Mucosa of gallbladder (tissue), 1 donor: Measurements from ENCODE around the gene WWOX. TPM values are rescaled to one million over a fixed set of nuclear protein-coding genes. Genes with fewer than 3 reads are reported as not detected.

Experiments
- DNase-seq: peaks from one replicate; pipeline ENCODE4 v3.0.0-alpha.2; 2020; ENCODE audit warnings: low spot score
- total RNA-seq: library from RNA; stranded (reverse); gene quantifications from one replicate; pipeline ENCODE4 v1.2.1, GENCODE V29; 2021
- donor health status: DM: no; HTN: no; CAD: no.

Gene WWOX
- total RNA-seq, 1 donor from 2014 or later = 28.2 TPM

DNA sequence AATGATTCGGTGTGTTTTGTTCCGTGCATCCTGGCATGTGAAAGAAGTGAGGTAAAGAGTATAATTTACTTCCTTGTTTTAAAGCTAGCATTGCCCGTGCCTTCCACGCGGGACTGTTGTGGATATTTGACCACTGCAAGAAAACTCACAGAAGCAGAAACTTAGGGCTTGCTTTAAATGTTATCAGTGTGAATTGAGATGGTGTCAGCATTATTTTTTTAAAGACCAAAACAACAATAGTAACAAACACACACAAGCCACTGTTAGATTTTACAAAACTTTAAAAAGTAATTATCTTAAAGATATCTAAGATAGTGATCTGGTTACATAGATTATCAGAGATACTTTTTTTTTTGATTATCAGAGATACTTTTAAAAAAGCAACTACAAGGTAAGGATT lies 47.4 kb downstream of the WWOX start:
- no peak for DNase-seq

GRCh38 chr16:78147911-78148401 lies 48.5 kb downstream of the WWOX start:
- no peak for DNase-seq

- no peak for DNase-seq
Observed at GRCh38 chr16:78150233-78150632, 50.8 kb downstream of the WWOX start.

- no peak for DNase-seq
Observed at GRCh38 chr16:78154729-78155461, 55.4 kb downstream of the WWOX start.

- no peak for DNase-seq
Observed at GRCh38 chr16:78155791-78156345, 56.4 kb downstream of the WWOX start.

DNA sequence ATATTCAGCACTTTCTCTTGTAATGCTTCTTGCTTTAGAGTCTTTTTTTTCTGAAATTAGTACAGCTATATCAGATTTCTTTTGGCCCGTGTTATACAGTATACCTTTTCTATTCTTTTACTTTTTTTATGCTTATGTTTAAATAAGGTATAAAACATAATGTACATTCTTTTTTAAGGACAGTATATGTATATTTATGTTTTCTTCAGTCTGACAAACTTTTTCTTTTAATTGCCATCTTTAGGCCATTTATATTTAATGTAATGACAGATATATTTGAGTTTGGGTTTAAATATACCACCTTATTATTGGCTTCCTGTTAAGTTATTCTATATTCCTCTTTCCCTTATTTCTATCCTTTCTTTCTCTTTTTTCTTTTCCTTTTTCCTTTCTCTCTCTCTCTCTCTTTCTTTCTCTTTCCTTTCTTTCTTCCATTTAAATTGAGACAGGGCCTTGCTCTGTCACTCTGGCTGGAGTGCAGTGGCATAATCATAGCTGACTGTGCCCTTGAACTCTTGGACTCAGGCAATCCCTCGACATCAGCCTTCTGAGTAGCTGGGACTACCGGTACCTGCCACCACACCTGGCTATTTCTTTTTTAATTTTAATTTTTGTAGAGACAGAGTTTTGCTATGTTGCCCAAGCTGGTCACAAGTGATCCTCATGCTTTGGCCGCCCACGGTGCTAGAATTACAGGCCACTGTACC lies 61.7 kb downstream of the WWOX start:
- no peak for DNase-seq

GRCh38 chr16:78163772-78164670 lies 64.6 kb downstream of the WWOX start:
- DNase-seq = no peak

DNA sequence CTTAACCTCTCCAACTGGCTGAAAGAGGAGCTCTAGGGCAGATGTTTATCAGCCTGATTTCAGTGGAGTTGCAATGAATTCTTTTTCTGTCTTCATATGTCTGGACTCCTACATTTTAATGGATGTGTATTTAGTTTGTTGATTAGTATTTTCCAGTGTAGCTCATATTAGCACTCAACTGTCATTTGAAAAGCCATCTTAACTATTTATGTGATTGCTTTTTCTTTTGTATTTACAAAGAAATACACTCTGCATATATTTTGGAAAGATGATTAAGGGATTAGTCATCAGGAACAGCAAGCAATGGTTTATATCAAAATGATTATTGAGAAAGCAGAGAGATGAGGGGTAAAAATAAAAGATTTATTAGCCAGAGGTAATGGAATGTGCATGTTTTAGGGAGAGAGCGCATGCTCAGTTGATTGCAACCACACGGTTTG lies 71.1 kb downstream of the WWOX start:
- DNase-seq = no peak

GRCh38 chr16:78175287-78175686 lies 75.8 kb downstream of the WWOX start:
- DNase-seq = no peak

DNA sequence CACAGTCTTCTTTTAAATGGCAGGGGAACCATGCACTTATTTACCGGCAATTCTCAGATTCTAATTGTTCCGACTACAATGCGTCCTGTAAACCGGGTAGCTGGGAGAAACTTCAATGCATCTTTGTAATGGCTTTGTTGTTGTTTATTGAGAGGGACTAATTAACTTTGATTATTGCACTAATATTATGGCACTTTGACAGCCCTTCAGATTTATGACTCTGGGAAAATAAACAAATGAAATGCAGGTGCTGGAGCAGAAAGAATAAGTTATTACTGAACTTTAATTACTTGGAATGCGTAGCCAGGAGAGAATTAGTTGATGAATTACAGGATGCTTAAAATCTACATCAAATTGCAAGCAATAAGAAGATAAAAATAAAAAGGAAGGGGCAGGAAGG lies 77.0 kb downstream of the WWOX start:
- DNase-seq = no peak

DNA sequence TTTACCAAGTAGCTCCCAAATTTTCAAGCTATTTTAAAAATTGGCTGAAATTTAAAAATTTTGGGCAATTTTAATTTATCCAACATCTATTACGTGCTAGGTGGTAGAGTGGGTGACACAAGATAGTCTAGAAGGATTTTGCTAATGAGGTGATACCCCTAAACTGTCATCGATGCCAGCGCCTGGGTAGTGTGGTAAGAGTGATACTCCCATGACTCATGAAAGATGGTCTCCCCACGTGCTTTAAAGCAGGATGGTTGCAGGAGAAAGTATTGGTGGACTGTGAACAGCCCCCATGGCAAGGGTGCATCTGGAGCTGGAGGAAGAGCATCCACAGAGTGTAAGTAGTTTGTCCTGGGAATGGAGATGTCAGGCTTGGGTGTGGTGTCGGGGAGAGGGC lies 77.8 kb downstream of the WWOX start:
- DNase-seq = no peak

- no peak for DNase-seq
Observed at GRCh38 chr16:78177987-78178386, 78.5 kb downstream of the WWOX start.

DNA sequence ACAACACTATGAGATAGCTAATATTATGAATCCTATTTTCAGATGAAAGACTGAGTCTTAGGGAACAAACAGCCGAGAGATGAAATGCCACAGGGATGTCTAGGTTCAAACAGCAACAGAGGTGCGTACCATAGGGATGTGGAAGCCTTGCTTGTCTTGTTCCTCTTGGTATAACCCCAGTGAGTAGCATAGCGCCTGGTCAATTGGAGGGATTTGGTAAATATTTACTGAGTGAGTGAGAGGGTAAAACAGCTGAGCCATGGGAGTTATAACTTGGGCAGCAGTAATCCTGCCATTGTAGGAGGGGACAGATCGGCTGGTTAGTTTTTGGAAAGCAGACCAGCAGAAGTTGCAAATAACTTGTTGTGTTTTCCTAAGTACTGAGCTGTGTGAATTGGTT lies 80.2 kb downstream of the WWOX start:
- DNase-seq = no peak

- DNase-seq = no peak
Observed at GRCh38 chr16:78180349-78180748, 80.9 kb downstream of the WWOX start.

DNA sequence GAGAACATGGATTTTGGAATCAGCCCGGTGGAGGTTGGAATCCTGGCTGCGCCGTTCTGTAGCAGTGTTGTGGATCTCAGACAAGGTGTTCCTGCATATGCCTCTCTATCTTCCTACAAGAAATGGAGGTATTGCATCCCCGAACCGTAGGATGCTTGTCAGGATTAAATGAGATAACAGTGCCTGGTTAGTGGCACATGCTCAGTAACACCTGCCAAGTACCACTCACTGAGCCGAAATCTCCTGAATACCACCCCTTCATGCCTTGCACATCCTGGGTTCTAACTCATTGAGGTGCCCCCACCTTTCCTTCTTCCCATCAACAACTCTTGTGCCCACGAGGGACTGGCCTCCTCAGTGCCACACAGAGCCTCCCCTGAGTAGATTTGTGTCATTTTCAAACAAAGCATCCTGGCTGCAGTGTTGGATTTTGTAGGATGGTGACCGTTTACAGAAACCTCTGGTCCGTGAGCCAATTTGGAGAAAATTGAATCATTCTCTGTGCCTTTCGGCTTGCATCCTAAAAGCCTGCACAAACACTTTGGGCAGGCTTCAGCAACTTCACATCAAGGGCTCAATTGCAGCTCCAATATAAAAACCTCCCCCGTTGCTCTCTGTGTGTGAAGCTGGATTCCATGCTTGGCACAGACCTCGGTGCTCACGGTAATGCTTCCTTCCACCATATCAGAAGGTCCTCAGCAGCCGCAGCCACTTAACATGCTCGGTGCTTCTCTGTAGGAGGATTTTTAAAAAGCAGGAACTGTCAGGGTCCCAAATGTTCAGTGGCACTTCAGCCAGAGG lies 84.2 kb downstream of the WWOX start:
- DNase-seq = no peak

DNA sequence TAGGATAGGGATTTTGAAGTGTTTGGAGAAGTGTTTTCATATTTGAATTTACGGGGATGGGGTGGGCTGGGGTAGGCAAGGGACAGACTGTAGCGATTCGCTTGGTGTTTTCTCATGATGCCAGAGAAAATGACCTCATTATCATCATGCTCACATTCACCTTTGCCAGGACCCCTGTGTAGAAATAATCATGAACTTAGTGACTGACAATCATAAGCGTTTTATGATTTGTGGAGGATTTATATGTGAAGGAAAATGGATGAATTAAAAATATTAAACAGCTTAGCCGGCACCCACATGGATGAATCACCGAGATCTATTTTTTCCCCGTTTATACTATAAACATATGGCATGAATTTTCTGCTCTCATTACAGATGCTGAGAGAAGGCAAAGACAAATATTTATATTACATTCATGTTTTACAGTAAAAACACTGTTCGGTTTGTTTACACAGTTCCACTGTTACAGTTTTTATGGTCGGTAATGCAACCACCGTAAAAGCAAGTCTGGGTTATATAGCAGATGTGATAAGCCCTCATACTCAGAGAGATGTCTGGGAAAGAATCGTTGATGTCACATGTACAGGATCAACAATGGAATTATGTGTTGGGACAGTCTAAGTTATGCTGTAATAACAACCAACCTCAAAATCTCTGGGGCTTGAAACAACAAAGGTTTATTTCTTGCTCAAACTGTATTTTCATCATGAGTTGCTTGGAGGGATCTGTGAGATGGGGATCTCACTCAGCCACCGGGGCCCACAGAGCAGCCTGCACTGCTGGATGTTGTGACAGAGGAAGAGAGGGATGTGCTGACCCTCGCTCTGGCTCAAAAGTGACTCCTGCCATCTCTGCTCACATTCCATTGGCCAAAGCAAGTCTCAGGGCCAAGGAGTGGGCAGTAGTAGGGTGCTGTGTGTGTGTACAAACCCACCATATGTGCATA lies 85.1 kb downstream of the WWOX start:
- no peak for DNase-seq

DNA sequence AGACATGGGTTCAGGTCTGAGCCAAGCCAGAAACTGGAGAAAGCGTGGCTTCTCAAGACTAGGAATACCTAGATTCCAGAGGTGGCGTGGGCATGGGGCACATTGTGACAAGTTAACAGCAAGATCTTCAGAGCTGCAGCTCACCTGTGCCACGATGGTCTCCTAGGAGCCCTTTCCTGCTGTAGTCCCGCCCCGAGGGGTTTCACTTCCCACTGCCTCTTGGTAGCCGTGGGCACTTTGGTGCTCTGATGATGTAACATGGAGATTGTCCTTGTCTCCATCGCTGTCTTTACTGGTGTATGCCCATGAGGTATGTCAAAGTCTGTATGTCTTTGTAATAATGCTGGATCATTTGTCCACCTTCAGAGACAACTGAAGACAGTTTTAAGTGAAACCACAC lies 89.7 kb downstream of the WWOX start:
- no peak for DNase-seq

DNA sequence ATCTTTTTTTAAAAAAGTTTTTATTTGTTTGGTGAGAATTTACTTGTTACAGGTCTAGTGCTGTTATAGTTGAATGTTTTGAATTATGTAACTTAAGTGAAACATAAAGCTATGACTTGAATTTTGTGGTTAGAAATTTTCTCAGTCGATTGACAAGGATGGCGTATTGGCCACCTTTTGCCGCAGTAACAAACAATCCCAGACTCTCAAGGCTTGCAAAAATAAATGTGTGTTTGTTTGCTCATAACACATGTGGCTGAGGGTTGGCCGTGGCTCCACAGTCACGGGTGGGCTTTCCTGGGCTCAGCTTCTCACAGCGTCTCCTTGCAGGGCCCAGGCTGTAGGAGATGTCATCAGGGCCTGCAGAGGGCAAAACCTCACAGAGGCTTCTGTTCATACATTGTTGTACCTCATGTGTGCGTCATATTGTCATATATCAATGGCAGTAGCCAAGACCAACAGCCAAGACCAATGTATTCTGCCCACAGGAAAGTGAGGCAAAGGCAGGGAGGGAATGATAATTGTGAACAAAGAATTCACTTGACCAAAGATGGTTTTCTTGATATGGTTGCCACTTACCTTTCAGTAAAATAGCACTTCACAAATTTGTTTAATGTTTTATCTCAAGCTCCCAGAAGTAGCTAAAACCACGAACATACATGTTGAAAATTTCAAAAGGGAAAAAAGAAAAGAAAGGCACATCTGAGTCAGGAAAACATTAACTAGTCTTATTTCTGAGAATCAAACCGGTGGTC lies 93.5 kb downstream of the WWOX start:
- no peak for DNase-seq

DNA sequence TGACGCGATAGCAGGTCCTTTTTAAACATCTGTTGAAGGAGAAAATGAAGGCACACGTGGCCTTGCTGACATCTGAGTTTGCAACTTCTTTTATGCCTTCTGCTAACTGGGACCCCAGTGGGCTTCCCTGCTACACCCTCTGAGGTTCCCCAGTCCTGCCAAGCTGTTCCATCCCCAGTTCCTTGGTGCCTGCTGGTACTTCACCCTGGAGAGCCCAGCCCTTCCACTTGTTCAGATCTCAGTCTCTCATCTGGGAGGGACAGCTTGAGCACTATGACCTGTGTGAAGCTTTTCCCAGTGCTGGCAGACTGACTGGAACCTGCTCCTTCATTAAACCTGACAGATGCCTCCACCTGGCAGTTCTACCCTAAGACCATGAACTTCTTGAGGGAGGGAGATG lies 95.5 kb downstream of the WWOX start:
- DNase-seq = no peak
